ENCODE data around the gene RNF224.
"Not testable (repeated sequence)": the region's sequence is repeated elsewhere in the genome, so short reads cannot be mapped to it uniquely, and the experiment has no call there.

RNF224 gene

GRCh38 chr9:137240841-137241489 lies 13.7 kb downstream of the RNF224 start, which contains the start of gene TUBB4B:
Gene TUBB4B, plus strand, starts transcription at chr9:137241287. Its CDS starts 74 bp downstream, at chr9:137241361.
- peak; percentile 100 for DNase-seq

- no peak for DNase-seq
Observed at GRCh38 chr9:137241490-137242268, 14.4 kb downstream of the RNF224 start.

DNA sequence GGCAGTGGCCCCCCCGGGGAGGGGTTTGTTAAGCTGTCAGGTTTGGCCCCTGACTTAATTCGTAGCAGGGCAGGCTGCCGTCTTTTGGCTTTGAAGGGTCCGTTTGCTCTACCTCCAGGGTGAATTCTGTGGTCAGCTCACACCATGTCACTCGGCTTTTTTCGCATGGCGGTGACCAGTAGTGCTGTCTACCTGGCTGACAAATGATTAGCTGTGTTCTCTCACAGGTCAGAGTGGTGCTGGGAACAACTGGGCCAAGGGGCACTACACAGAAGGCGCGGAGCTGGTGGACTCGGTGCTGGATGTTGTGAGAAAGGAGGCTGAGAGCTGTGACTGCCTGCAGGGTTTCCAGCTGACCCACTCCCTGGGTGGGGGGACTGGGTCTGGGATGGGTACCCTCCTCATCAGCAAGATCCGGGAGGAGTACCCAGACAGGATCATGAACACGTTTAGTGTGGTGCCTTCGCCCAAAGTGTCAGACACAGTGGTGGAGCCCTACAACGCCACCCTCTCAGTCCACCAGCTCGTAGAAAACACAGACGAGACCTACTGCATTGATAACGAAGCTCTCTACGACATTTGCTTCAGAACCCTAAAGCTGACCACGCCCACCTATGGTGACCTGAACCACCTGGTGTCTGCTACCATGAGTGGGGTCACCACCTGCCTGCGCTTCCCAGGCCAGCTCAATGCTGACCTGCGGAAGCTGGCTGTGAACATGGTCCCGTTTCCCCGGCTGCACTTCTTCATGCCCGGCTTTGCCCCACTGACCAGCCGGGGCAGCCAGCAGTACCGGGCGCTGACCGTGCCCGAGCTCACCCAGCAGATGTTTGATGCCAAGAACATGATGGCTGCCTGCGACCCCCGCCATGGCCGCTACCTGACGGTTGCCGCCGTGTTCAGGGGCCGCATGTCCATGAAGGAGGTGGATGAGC lies 15.2 kb downstream of the RNF224 start:
- no peak for DNase-seq

GRCh38 chr9:137243266-137243625 lies 15.9 kb downstream of the RNF224 start:
- DNase-seq: not testable (repeated sequence)

GRCh38 chr9:137243626-137244485 lies 16.6 kb downstream of the RNF224 start:
- no peak for DNase-seq

- DNase-seq: no peak
Observed at GRCh38 chr9:137244486-137245449, 17.5 kb downstream of the RNF224 start.

GRCh38 chr9:137245450-137246421 lies 18.4 kb downstream of the RNF224 start:
- no peak for DNase-seq

DNA sequence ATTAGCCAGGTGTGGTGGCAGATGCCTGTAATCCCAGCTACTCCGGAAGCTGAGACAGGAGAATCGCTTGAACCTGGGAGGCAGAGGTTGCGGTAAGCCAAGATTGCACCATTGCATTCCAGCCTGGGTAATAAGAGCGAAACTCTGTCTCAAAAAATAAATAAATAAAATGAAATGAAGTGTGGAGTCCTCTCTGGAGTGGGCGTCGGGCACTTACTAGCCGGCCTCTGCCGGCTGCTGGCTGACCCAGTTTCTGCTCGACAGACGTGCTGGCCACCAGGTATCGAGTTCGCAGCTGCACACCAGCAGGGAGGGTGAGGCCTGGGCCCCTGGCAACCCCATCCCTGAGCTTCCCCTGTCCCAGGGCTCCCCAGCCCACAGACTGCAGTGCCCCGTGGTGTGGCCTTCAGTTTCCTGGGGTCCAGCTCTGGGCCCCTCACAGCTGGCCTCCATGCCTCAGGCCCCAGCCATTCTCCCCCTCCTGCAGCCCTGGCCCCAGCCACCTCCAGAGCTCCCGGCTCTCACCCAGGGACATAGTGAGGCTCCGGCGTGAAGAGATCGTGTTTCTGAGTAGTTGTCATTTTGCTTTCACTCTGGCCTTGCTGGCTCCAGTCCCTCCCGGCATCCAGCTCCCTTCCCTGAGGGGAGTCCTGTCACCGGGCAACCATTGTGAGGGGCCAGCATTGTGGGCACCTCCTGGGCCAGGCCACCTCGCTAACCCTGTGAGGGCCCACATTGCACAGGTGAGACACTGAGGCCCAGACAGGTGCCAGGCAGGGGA lies 20.0 kb downstream of the RNF224 start:
- DNase-seq: no peak

GRCh38 chr9:137247916-137248175 lies 20.5 kb downstream of the RNF224 start:
- DNase-seq: no peak

DNA sequence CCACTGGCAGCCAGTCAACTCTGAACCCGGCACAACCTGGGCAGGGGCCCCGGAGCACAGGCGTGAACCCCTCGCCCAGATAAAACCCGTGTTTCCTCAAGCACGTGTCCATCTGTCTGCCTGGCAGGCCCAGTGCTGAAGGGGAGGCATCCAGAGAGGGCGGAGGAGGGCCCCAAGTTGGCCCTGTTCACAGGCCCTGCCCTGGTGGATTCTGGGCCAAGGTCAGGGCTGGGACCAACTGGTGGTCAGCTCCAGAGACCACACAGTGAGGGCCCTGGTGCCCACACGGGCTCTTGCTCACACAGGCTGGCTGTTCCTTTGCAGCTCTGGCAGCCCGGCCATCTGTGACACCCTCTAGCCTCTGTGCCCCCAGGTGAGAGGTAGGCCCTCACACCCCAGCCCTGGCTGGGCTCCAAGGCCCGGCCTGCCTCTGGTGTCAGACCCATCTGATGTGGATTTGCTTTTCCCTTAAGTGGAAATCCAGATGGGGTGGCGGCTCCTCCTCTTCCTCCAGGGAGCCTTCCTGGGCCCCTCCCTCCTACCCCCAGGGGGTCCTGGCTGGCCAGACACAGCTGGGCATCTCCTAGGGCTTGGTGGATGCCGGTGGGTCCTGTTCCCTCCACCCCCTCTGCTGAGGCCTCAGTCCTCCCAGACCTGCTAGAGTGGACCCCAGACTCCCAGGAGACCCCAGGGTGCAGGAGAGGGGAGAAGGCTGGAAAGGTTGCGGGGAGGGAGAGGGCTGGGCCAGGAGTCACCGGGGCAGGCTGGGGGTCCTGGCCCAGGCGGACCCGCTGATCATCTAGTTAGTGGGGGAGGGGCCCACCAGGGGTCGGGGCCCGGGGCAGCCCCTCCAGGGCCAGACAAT lies 23.3 kb downstream of the RNF224 start:
- DNase-seq: no peak

GRCh38 chr9:137251194-137251461 lies 23.8 kb downstream of the RNF224 start, which contains the start of gene STPG3:
Gene STPG3, plus strand, starts transcription at chr9:137251286. Its CDS starts 1 bp downstream, at chr9:137251287.
- no peak for DNase-seq

DNA sequence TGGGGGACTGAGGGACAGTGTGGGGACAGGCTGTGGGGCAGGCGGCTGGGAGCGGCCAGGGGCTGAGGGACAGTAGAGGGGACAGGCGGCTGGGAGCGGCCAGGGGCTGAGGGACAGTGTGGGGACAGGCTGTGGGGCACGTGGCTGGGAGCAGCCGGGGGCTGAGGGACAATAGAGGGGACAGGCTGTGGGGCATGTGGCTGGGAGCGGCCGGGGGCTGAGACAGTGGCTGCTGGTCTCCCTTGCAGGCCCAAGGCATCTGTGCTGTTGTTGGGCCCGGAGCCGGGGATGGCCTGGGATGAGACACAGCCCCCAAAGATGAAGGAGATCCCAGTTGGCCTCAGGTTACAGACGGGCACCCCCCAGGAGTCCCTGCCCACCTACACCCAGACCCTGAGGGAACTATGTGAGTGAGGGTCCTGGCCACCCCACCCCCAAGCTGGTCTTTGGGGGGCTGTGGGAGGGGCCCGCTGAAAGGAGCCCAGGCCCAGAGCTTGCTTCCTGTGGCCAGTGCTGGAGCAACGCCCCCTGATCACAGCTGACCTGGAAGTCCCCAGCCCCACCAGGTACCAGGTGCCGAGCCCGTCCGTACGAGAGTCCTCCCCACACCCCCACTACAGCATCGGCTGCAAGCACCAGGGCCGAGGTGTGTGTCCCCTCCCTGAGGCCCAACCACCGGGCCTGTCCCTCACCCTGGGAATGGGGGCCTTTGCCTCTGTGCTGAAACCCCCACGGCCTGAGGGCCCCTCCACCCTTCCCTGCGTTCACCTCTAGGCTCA lies 24.4 kb downstream of the RNF224 start:
- no peak for DNase-seq

DNA sequence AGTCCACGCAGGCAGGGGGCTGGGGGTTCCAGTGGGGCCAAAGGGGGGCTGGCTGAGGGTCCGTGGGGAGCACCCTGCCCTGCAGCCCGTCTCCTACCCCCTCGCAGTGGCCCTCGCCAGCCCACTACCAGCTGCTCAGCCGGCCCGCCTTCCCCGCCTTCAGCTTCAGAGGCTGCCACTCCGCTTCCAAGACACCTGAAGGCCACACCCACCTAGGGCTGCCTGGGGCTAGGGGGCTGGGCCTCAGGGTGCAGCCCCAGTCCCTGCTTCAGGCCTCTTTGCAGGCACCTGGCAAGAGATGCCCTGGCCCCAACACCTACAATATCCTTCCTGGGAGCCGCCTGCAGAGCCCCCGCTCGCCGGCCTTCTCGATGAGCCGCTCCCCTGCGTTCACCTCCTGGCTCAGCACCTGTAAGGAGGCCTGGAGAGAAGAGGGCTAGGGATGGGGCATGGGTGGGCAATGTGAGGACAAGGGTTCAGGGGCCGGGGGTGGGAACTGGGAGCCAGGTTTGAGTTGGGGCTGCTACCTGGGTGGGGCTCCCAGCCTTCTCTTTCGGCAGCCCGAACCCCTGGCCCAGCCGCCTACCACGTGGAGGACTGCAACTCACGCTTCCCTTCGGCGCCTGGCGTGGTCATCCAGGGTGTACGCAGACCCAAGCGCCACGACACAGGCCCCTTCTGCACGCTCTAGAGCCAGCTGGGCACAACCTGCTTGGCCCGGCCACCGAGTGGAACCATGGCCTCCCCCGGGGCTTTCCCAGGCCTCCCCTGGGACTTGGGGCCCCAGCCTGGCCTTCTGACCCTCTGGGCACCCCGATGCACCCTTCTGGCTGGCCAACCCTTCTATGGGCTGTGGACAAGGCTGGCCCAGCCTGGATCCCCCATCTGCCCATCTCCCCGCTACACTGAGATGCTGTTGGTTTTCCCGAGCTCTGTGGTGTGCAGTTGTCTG lies 25.5 kb downstream of the RNF224 start:
- DNase-seq: no peak

DNA sequence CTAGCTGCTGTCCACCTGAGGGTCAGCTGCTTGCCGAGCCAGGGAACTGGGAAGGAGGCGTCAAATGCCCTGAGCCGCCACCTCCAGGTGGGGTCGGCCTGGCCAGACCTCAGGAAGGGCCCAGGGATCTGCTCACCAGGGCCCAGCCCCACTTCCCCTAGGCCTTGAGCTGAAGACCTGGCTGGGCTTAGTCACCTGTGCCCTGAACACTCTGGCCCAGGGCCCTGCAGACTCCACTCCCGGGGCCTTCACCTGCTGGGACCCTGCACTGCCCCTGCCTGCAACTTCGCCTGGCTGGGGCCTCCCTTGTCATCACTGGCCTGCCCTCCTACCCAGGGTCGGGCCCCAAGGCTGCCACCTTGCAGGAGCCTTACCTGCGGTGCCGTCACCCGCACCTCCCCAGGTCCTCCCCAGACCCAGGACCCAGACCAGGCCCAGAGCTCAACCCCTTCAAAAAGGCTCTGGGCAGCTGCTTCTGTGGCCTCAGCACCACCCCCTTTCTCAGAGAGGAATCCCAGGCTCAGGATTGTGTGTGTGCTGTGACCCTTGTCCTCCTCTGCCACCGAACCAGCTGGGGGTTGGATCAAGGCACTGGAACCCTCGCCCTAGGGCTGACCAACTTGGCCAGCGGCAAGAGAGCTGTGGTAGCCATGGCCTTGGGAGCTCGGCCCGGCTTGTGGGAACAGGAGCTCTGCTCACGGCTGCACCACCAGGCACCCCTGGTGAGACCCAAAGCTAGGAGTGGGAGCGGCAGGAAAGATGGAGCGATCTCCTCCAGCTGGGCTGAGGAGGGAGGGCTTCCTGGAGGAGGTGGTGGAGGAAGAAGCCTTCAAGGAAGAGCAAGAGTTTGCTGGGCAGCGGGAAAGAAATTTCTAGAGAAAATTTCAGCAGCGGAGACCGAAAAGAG lies 26.7 kb downstream of the RNF224 start:
- no peak for DNase-seq

Data from midbrain (tissue), 1 donor.